Kidney glomerular epithelial cell (primary cell): ENCODE results near the gene MGMT.
"Not testable (repeated sequence)": the region's sequence is repeated elsewhere in the genome, so short reads cannot be mapped to it uniquely, and the experiment has no call there.

Source experiments
- DNase-seq: peaks from one replicate; lab custom pipeline; 2025; lab: John Stamatoyannopoulos, UW

The MGMT gene

DNA sequence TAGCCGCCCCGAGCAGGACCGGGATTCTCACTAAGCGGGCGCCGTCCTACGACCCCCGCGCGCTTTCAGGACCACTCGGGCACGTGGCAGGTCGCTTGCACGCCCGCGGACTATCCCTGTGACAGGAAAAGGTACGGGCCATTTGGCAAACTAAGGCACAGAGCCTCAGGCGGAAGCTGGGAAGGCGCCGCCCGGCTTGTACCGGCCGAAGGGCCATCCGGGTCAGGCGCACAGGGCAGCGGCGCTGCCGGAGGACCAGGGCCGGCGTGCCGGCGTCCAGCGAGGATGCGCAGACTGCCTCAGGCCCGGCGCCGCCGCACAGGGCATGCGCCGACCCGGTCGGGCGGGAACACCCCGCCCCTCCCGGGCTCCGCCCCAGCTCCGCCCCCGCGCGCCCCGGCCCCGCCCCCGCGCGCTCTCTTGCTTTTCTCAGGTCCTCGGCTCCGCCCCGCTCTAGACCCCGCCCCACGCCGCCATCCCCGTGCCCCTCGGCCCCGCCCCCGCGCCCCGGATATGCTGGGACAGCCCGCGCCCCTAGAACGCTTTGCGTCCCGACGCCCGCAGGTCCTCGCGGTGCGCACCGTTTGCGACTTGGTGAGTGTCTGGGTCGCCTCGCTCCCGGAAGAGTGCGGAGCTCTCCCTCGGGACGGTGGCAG, at the start of gene MGMT:
Gene MGMT, plus strand, starts transcription at position 539 of the 656 bp plus-strand sequence.
- peak; percentile 56 for DNase-seq

DNA sequence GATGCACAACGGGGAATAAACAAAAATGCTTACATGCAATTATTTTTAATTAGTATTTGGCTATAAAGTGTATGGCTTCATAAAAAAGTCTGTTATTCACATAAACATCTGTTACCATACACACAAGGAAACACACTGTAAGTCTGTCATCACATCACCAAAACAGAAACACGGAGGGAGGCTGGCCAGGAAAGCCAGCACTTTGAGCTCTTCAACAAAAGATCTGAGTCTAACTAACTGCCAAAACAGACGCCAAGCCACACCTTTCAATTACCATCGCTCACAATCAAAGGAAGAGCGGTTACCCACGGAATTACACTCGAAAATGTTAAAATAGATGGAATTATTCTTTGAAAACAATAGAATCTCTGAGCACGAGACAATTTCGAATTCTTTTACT, 49.2 kb upstream of the MGMT start:
- DNase-seq = no peak

DNA sequence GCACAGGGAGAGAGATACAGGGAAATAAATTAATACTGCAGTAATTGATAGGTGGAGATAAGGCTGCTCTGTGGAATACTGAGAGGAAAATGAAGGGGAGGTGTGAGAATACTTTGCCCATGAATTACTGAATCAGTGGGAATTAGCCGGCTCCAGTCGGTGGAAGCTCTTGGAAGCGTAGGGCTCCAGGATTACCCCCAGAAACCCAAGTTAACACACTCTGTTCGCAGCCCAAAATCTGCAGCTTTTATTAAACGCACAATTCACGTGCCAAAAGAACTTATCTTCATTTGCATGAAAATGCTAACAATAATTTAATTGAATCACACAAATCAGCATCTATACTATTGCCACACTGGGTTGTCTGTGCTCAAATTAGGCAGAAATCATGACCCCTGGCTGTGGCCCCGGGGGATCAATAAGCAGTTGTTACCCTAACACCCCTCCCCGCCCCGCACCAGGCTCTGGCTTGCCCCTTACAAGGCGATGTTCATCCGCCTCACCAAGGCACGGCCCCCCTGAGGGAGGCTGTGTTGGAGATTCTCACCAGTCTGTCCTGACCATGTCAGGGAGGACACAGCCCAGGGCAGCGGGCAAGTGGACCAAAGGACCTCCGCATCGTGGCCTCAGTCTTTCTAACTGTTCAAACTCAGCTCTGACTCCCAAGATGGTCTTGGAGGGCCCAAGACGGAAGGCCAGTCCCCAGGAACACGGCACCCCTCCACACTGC, 48.4 kb upstream of the MGMT start:
- no peak for DNase-seq

DNA sequence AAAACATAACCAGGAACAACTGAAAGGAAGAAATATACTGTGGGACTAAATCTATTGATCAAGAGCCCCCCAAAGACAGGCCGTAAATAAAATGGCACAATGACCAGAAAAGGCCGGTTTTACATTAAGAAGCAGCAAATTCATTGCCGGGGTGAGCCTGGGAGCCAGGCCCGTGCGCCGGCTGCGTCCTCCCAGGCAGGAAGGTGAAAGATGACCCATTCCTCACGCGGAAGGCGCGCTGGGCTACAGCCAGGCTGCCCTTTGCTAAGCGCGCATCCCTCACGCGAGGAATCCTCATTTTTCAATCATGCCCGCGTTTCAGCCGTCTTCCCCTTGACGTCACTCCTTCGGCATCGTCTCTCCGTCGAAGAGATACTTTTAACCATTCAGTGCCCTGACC, 47.6 kb upstream of the MGMT start:
- no peak for DNase-seq

DNA sequence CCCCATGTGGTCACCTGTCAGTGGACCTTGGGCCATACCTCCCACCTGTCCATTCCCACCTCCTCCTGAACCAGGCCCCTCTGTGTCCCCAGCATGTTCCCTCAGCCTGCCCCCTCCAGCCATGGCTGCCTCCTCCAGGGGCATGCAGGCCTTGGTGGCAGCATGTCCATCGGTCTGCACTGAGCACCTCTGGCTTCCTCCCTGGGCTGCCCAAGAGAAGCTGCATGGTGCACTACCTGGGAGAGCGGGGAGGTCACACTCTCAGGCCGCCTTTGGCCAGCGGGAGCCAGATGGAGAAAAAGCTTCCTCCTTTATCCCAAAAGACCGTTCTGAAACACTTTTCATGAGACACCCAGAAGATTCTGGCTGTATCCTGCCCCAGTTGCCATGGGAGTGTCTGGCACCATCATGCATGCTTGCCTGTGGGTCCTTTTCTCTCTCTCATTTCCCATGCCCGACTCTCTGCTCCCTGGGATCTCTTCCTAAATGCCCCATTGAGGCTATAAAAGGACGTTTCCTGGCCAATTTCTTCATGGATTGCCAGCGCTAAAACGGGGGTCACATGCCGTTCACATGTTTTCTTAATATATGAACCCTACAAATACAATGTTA, 45.5 kb upstream of the MGMT start:
- DNase-seq = no peak

DNA sequence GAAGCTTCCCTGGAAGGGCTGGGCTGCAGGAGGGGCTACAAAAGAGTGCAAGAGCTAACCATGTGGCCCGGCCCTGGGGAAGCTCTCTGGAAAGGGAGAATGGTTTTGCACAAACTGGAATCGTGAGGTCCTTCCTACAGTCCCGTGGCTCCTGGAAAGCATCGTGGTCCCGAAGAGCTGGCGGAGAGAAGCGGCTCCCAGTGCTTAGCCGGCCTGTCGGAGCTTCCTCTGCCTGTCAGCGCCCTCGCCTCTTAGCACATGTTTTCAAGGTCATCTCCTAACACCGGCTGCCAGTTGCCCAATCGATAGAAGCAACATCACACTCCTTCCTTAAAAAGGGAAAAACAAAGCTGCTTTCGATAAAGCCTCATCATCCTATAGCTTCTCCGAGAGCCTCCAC, 42.1 kb upstream of the MGMT start:
- no peak for DNase-seq

DNA sequence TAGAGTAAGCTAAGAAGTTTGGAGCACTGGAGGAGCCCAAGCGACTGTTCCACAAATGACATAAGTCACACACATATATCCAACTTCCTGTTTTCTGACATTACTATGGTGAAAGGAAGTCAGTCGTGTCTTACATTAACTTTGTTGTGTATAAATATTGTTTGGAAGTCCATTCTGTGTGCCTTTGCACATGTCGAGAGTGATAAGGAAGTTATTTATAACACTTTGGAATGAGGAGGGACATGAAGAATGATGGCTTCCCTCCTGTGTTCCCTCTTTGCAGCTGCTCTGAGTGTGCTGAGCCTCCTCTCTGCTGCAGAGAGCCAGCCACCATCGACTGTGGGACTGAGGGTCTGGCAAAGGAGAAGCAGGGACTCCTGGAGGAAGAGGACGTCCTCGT, 40.4 kb upstream of the MGMT start:
- no peak for DNase-seq

DNA sequence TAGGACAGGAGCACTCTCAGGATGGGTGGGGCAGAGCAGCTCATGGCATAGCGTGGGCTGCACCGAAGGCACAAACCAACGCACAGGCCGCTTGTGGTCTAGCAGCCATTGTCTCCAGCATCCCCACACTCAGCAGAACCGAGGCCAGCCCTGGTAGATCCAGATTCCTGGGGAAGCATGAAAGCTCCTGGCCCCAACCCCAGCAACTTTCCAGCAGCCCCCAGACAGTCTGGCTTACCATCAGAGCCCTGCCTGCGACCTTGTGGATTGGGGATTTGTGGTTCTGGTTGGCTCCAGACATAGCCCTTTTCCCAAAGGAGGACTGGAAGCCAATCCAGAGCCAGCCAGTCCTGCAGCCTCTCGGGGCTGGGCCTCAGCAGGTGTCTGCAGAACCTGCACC, 33.8 kb upstream of the MGMT start:
- no peak for DNase-seq

DNA sequence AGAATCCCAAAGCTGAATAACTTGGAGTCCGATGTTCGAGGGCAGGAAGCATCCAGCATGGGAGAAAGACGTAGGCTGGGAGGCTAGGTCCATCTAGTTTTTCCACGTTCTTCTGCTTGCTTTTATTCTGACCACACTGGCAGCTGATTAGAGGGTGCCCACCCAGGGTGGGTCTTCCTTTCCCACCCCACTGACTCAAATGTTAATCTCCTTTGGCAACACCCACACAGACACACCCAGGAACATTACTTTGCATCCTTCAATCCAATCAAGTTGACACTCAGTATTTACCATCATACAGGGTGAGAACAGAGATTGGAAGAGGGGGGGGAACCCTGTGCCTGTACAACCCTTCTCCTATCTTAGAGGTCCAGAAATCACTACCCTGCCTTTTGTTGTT, 31.3 kb upstream of the MGMT start:
- DNase-seq = not testable (repeated sequence)

DNA sequence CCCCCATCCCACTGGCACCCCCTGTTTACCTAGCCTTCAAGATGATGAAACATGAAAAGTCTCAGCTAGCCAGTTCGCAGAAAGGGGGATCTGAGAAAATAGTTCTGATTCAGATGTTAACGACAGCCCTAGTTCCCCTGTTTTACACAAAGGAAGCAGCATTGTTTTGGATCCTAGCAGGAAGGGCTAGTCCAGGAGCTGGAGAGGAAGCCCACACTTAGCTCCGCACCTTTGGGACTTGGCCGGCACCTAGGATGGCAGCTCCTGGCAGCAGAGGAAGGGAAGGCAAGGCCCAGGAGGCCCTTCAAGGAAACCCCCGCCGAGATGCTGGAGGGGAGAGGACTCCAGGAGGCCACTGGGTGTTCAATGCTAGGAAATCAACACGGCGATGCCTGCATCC, 29.0 kb upstream of the MGMT start:
- no peak for DNase-seq

DNA sequence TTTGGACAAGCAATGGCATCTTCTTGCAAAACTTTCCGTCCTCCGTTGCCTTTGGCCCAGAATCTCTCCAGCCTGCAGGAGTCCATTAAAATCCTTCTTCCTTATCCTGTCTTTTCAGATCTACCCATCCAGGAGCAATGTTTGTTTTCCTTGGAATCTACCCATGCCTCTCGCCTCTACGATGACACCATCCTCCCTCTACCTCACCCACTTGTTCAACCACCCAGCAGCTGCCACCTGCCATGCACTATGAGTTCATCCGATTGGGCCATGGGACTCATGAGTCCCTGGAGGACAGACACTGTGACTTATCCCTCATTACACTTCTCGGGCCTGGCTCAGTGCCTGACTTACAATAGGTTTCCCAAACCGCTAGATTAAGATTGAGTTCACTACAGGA, 26.8 kb upstream of the MGMT start:
- no peak for DNase-seq

DNA sequence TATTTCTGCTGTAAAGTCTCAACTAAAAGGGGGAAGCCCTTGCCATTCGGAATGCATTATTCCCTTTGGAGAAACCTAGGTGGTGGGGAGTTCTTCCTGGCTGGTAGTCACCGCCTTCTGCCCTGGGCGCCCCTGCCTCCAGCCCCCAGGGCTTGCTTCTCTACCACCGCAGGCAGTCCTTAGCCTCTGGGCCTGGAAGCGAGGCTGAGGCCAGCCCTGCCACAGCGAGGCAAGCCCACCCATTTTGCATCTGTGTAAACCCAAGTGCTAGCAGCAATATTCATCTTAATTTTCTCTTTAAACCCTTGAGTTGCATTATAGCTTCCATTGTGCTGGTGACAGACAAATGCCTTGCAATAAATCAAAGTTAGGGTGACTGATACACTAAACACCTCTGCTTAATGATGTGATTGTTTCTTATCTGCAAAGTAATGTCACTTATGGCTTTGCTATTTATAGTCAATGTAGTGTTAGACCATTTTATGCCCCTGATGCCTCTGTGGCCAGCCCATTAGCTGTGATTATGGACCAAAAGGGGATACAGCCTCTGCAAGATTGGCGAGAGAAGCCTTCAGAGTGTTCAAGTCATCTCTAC, 26.2 kb upstream of the MGMT start:
- no peak for DNase-seq

DNA sequence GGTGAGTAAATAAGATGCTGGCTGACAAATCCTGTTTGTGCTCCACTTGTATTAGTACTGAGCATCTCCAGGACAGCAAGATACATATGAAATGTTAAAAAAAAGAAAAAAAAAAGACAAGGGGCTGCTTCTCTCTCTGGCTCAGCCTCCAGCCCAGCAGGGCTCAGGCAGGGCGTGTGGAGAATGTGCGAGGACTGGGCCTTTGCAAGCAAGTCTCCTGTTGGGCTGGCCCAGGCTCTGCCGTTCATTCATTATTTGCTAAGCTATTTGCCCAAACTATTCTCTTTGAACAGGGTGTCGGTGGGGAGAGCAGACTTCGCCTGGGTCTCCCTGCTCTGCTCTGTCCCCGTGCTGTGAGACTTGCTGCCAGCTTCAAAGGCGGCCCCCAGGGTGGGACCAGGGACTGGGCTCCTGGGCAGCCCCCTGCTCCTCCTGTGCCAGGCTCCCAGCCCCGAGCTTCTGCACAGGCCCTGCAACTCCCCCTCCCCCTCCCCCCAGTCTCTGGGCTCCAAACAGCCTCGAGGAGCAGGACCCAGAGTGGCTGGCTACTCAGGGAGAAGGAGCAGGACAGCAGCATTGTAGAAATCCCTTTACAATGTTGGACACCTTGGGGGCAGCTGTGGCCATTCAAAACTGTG, 25.6 kb upstream of the MGMT start:
- DNase-seq = no peak

DNA sequence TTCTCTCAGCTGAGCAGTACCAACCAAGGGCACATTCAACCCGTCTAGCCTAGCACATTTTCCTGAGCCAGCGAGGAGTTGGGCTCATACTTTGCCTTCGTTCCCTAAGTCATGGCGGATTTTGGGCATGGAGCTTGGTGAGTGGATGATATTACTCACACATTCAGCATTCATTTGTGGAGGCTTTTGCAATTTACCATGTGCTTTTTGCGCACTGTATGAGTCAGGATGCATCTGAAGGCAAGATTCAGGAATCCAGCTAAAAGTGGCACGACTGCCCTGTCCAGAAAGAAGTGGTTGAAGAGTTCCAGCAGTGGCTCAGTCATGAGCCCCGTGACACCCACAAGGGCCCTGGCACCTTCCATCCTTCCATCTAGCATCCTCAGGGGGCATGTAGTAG, 24.2 kb upstream of the MGMT start:
- DNase-seq = no peak

DNA sequence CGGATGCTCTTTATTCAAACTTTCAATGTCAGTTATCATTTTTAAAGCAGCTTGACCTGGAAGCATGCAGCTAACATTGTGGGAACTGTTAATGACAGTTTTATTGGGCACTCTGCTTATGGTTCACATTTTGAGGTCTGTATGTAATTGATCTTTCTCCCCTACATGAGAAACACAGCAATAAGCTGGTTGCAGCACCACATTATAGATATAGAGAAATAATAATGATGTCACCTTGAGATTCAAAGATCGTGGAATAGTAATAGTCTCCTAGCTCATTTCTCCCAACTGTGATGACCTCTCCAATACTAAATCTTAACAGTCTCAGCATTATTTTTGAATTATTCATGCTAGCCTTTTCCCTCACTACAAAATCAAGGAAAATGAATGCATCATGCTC, 22.7 kb upstream of the MGMT start:
- DNase-seq = no peak

DNA sequence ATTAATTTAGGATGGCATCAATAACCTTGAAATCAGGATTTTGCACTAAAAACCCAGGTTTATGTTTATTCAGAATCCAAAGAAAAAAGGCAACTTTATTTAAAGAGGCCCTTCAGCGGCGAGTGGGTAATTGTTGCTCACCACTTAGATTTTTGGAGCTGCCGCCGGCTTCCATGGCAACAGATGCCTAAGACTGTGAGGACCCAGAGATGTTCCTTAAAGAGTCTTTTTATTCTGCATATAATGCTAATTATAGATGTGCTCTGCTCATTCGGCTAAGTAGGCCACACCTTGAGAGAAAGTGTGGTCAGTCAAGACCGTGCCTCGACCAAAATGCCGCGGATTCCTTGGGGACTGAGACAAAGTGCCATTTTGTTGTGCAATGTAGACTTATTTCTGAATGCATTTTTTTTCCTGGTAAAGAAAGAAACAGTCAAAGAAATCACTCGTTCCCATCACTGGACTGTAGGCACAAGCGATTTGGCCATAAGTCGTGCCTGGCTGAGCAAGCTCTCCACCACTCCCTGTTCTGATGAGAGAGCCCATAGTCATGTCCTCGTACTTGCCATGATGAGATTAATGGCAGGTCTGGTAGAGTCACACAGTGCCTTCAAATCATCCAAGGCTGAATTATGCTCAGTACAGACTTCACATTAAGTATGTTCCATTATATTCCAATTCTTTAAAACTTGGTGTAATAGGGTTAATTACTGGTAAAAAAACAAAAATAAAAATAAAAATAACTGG, 21.4 kb upstream of the MGMT start:
- no peak for DNase-seq

DNA sequence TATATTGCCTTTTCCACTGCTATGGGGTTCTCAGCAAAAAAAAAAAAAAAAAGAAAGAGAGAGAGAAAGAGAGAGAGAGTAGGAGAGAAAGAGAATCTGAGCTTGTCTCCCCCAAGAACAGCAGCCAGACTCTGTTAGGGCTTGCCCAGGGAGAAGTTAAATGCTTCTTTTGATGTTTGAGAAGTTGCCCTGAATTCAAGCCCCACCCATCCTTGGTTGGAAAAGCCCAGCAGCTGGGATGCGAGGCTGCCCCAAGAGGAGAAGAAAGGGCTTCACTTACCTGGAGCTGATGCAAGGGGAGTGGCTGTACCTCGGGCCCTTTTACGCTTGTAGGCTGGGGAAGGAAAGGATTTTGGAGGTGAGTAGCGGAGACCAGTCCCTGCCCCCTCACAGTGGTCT, 20.9 kb upstream of the MGMT start:
- DNase-seq = no peak

DNA sequence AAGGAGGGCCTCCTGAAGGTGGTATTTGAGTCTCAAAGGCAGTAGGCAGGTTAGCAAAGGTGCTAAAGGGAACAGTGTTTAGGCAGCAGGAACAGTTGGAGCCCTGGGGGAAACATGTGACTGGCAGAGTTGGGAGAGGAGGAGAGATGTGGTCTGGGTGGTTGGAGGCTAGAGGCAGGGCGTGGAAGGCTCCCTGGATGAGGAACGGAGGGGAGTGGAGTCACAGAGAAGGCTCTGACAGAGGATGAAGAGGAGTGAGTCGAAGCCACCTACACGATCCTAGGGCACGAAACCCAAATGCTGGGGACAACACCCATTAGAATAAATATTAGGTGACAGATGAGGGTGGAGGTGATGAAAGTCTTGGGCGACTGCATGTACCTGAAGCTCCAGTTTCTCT, 19.6 kb upstream of the MGMT start:
- no peak for DNase-seq

DNA sequence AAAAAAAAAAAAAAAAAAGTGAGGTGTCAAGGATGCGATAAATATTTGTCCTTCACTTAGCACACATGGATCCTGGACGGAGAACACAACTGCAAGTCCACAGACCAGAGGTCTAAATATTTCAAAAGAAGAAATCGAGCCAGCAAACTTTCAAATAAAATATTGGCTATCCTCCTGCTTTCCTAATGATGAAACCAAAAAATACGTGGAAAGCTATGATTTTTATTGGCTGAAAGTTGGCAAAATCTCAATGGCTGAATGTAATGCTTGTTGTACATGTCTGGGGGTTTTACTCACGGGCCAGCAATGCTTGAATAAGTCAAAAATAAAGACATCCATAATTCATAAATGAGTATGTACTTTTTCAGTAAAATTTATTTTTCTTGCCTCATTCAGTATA, 19.0 kb upstream of the MGMT start:
- no peak for DNase-seq

DNA sequence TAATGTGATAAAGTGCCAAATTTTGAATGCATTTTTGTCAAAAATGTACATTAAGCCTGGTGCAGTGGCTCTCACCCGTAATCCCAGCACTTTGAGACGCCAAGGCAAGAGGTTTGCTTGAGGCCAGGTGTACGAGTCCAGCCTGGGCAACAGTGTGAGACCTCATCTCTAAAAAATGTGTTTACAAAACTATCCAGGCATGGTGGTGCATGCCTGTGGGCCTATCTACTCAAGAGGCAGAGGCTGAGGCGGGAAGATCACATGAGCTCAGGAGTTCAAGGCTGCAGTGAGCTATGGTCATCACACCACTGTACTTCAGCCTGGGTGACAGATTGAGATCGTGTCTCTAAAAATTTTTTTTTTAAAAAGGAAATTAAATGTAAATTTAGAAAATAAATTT, 18.5 kb upstream of the MGMT start:
- DNase-seq = no peak

DNA sequence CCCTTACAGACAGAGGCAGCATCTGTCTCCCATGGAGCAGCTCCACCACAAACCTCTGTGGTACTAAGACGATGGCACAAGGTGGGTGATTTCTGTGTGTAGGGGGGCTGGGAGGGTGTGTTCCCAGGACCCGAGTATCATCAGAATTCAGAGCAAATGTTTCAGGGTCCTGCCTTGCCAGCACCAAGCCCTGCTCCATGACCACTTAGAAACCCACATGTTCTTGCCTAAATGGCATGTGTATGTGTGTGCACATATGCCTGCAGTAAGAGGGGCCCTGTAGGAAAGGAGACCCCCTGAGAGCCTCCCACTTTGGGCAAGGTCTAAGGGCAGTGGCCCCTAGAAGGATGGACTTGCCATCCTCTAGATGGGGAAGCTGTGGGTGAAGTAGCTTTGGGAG, 17.1 kb upstream of the MGMT start:
- no peak for DNase-seq

DNA sequence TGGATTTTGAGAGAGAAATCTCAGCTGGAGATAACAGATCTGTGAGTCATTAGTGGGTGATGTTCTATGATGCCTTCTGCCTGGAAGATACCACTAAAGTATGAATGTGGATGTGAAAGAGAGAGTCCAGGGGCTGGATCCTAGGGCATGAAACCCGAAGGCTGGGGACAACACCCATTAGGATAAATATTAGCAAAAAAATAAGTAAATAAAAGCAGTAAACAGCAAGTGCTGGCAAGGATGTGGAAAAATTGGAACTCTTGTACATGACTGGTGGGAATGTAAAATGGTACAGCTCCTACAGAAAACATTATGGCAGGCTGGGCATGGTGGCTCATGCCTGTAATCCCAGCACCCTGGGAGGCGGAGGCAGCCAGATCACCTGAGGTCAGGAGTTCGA, 16.6 kb upstream of the MGMT start:
- DNase-seq = no peak
